HS-27A (cell line): ENCODE data around the gene DCTN2.

Experiments used
- DNase-seq: peaks from one replicate; pipeline ENCODE4 v3.0.0-alpha.2; 2012; ENCODE audit warnings: low read depth, missing footprints

The DCTN2 gene

GRCh38 chr12:57549909-57550640 lies 3.1 kb upstream of the DCTN2 start, which contains the start of gene KIF5A:
TSS of gene KIF5A (plus strand) at chr12:57550044. CDS start at chr12:57550272, 228 bp downstream.
- DNase-seq, result no peak

- DNase-seq, result no peak
Measured at GRCh38 chr12:57549203-57549908, 2.4 kb upstream of the DCTN2 start.

- DNase-seq, result no peak
Measured at GRCh38 chr12:57548488-57548887, 1.5 kb upstream of the DCTN2 start.

GRCh38 chr12:57548013-57548315 lies 972 bp upstream of the DCTN2 start:
- DNase-seq, result no peak

- DNase-seq, result no peak
Measured at GRCh38 chr12:57547288-57548012, 458 bp upstream of the DCTN2 start.

- DNase-seq, result no peak
Measured at GRCh38 chr12:57545809-57546437, 1.1 kb downstream of the DCTN2 start.

GRCh38 chr12:57543581-57543980 lies 3.4 kb downstream of the DCTN2 start:
- DNase-seq, result no peak

- no peak for DNase-seq
Measured at GRCh38 chr12:57541717-57542116, 5.3 kb downstream of the DCTN2 start.

GRCh38 chr12:57541001-57541400 lies 6.0 kb downstream of the DCTN2 start:
- no peak for DNase-seq

GRCh38 chr12:57539134-57539768 lies 7.7 kb downstream of the DCTN2 start:
- DNase-seq, result no peak

GRCh38 chr12:57536597-57536942 lies 10.4 kb downstream of the DCTN2 start:
- no peak for DNase-seq

- DNase-seq, result no peak
Measured at GRCh38 chr12:57535764-57536596, 11.0 kb downstream of the DCTN2 start.

GRCh38 chr12:57534991-57535543 lies 11.9 kb downstream of the DCTN2 start:
- no peak for DNase-seq

GRCh38 chr12:57534250-57534649 lies 12.7 kb downstream of the DCTN2 start:
- no peak for DNase-seq

- DNase-seq, result no peak
Measured at GRCh38 chr12:57533108-57533507, 13.9 kb downstream of the DCTN2 start.

- no peak for DNase-seq
Measured at GRCh38 chr12:57531836-57532235, 15.2 kb downstream of the DCTN2 start.

- DNase-seq, result no peak
Measured at GRCh38 chr12:57530396-57531142, 16.4 kb downstream of the DCTN2 start.

- no peak for DNase-seq
Measured at GRCh38 chr12:57529831-57530230, 17.2 kb downstream of the DCTN2 start.

- no peak for DNase-seq
Measured at GRCh38 chr12:57528831-57529555, 18.0 kb downstream of the DCTN2 start.

- no peak for DNase-seq
Measured at GRCh38 chr12:57528176-57528575, 18.8 kb downstream of the DCTN2 start.
